Measurements from ENCODE around the gene GPC6. TPM values are rescaled to one million over a fixed set of nuclear protein-coding genes. Genes with fewer than 3 reads are reported as not detected.

Gene GPC6
- total RNA-seq, 6 donors from 2014 or later = 1.3 to 7.3 (median 3.4) TPM

DNA sequence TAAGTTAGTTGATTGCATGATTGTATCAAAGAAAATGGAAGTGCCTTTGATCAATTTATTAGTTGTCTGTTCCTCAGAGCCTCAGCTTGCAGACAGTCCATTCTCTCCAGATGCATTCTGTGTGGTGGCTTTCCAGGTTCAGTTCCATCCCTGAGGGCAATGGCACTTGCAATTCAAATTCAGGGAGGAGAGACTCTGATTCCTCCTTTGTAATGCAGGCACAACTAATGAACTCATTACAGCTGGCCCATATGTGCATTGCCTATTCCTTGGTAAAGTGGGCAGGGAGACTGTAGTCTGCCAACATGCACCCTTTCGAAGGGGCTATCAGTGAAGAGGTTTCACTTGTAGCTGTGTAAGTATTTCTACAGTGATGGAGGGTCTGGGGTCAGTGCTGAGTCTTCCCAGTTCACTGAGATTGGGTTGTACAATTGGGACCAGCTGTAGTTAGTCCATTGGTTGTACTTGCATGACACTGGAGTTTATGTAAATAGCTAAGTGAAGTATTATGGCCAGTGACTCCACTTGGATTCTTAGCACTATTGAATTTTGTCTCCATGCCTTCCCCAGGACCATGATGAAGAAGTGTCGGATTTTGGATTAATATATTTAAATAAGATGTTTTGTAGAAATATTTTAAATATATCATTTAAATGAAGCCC, 401.7 kb downstream of the GPC6 start:
- WGBS, 2 donors = 81 to 87% methylated on average over 2 of the region's 2 CpGs
- H3K27ac ChIP-seq = no peak overlapping the region
- TF ChIP-seq POLR2AphosphoS5 (IDR thresholded peaks at IDR 0.05) (no peak), EP300 (IDR thresholded peaks at IDR 0.05) (no peak), POLR2A (IDR thresholded peaks at IDR 0.05) (no peak)
- no peaks in the 10 kb centered on the region for H3K27me3 ChIP-seq
- no peaks in the 10 kb centered on the region for H3K9me3 ChIP-seq
- H3K36me3 ChIP-seq = no peaks in the 10 kb centered on the region
- H3K4me1 ChIP-seq = no peaks in the 10 kb centered on the region
- DNase-seq = no peak
- ATAC-seq (ENCODE audit: low FRiP score in 2 of 2) = no peak
- no peak overlapping the region for H3K4me3 ChIP-seq

DNA sequence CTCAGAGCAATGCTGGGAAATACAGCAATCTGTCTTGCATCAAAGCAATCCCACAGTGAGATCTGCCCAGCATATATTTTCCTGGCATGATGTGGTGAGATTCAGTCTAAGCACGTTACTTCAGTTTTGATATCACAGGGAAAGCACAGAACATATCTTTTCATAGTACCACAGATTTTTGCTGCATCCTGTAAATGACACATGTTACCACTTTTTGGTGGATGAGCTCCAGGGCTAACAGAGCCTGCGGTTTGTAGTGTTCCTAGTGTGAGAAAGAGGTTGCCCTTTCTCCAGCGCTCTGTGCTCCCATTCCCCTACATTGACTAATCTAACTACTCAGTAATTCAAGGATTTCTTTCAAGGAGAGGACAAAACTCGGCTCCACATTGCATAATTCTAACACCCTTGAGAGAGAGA, 409.0 kb downstream of the GPC6 start:
- no peak for TF ChIP-seq EP300 (IDR thresholded peaks at IDR 0.05)
- no peak for TF ChIP-seq POLR2AphosphoS5 (IDR thresholded peaks at IDR 0.05)
- TF ChIP-seq, protein P1, sequence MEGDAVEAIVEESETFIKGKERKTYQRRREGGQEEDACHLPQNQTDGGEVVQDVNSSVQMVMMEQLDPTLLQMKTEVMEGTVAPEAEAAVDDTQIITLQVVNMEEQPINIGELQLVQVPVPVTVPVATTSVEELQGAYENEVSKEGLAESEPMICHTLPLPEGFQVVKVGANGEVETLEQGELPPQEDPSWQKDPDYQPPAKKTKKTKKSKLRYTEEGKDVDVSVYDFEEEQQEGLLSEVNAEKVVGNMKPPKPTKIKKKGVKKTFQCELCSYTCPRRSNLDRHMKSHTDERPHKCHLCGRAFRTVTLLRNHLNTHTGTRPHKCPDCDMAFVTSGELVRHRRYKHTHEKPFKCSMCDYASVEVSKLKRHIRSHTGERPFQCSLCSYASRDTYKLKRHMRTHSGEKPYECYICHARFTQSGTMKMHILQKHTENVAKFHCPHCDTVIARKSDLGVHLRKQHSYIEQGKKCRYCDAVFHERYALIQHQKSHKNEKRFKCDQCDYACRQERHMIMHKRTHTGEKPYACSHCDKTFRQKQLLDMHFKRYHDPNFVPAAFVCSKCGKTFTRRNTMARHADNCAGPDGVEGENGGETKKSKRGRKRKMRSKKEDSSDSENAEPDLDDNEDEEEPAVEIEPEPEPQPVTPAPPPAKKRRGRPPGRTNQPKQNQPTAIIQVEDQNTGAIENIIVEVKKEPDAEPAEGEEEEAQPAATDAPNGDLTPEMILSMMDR (IDR thresholded peaks at IDR 0.05) = no peak
- no peak for TF ChIP-seq POLR2A (IDR thresholded peaks at IDR 0.05)
- no peak overlapping the region for H3K27ac ChIP-seq
- H3K4me3 ChIP-seq = no peak overlapping the region
- no peaks in the 10 kb centered on the region for H3K27me3 ChIP-seq
- H3K4me1 ChIP-seq = no peaks in the 10 kb centered on the region
- 51 to 59% methylated on average over 4 of the region's 4 CpGs for WGBS, 2 donors
- DNase-seq = no peak
- ATAC-seq (ENCODE audit: low FRiP score in 2 of 2) = peak in 1 of 2 donors; percentile 81
- no peaks in the 10 kb centered on the region for H3K9me3 ChIP-seq
- H3K36me3 ChIP-seq = no peaks in the 10 kb centered on the region

DNA sequence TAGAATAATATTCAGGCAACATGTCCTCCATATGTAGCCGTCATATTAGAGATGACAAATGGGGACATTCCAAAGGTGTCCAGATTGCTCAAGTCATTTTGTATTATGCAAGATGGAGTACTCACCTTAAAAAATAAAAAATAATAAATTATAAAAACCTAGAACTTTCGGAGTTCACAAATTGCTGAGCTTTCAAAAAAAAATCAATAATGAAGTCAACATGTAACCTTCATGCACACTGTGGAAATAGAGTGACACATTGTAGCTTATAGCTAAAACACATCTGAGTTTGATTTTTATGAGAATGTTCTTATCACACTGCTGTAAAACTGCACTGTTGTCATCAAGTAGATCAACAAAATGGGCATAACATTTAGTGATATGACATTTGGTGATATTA, 411.2 kb downstream of the GPC6 start:
- no peak overlapping the region for H3K4me3 ChIP-seq
- WGBS, 2 donors = 81 to 90% methylated on average over 2 of the region's 2 CpGs

DNA sequence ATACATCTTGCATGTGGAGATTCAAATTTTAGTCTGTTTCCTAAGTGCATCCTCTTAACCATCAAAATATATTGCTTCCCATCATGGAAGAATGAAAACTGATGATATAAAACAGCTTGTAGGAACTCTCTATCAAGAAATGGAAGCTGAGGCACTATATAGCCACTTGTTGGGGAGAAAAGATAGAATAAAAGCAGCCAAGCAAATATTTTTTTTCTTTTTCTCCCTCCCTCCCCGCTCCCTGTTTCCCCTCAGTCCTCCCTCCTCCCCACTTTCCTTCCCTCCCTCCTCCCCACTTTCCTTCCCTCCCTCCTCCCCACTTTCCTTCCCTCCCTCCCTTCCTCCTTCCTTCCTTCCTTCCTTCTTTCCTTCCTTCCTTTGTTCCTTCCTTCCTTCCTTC, 413.8 kb downstream of the GPC6 start:
- no peaks in the 10 kb centered on the region for H3K9me3 ChIP-seq
- no peak for TF ChIP-seq POLR2AphosphoS5 (IDR thresholded peaks at IDR 0.05)
- no peak for TF ChIP-seq POLR2A (IDR thresholded peaks at IDR 0.05)
- no peak for TF ChIP-seq EP300 (IDR thresholded peaks at IDR 0.05)
- TF ChIP-seq, protein P1 (IDR thresholded peaks at IDR 0.05) = no peak
- H3K27ac ChIP-seq = no peak overlapping the region
- H3K27me3 ChIP-seq = no peaks in the 10 kb centered on the region
- no peak for DNase-seq
- H3K4me3 ChIP-seq = no peak overlapping the region
- H3K4me1 ChIP-seq = no peaks in the 10 kb centered on the region
- WGBS, 2 donors = 67 to 84% methylated on average over 1 of the region's 1 CpG
- H3K36me3 ChIP-seq = no peaks in the 10 kb centered on the region
- ATAC-seq (ENCODE audit: low FRiP score in 2 of 2) = no peak

More for the DNA sequence above, 411.2 kb downstream of the GPC6 start:
- H3K27me3 ChIP-seq = no peaks in the 10 kb centered on the region
- H3K4me1 ChIP-seq = no peaks in the 10 kb centered on the region
- DNase-seq (no peak), ATAC-seq (ENCODE audit: low FRiP score in 2 of 2) (no peak)
- H3K27ac ChIP-seq = no peak overlapping the region
- no peaks in the 10 kb centered on the region for H3K9me3 ChIP-seq
- TF ChIP-seq, protein P1 (IDR thresholded peaks at IDR 0.05) = no peak
- TF ChIP-seq POLR2A (IDR thresholded peaks at IDR 0.05) (no peak), POLR2AphosphoS5 (IDR thresholded peaks at IDR 0.05) (no peak), EP300 (IDR thresholded peaks at IDR 0.05) (no peak)
- no peaks in the 10 kb centered on the region for H3K36me3 ChIP-seq

DNA sequence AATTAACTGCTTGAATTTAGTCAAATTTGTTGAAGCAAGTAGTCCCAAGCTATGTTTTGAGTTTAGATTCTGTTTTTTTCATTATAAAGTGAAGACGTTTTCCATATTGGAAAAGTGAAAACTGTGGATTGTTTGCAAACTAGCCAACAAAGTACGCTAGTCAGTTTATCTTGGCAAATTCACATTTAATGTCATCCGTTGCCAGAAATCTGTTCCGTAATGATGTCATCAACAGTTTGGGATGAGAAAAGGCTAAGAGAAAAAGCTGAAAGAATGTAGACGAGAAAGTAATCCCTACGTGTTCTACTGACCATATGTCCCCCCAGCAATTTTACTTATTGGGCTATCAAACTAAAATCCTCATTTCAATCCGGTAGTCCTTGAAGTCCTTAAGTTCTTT, 419.6 kb downstream of the GPC6 start:
- H3K9me3 ChIP-seq = no peaks in the 10 kb centered on the region
- no peaks in the 10 kb centered on the region for H3K36me3 ChIP-seq
- DNase-seq (no peak), ATAC-seq (ENCODE audit: low FRiP score in 2 of 2) (no peak)
- H3K27ac ChIP-seq = no peak overlapping the region
- no peaks in the 10 kb centered on the region for H3K27me3 ChIP-seq
- no peak for TF ChIP-seq POLR2A (IDR thresholded peaks at IDR 0.05)
- H3K4me1 ChIP-seq = no peaks in the 10 kb centered on the region
- WGBS, 2 donors = 70 to 90% methylated on average over 7 of the region's 7 CpGs
- H3K4me3 ChIP-seq = no peak overlapping the region

DNA sequence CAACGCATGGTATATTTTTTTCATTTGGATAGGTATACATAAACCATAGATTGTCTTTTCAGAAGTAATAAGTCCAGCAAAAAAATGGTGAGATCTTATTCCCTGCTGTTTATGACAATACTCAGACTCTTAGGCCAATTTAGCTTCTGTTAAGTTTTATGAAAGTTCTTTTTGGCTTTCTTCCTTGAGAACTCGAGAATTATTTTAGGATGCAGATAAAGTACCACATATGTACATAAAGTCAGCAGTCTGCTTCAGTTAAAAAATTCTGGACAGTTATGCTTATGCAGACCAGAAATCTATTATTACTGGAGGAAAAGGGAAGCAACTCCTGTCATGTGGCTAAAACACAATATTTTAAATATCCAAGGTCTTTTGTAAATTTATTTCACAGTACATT, 422.9 kb downstream of the GPC6 start:
- Histone ChIP-seq H3K4me3 (no peak overlapping the region), H3K9me3 (no peaks in the 10 kb centered on the region), H3K27me3 (no peaks in the 10 kb centered on the region), H3K4me1 (no peaks in the 10 kb centered on the region), H3K27ac (no peak overlapping the region), H3K36me3 (no peaks in the 10 kb centered on the region)
- ATAC-seq (ENCODE audit: low FRiP score in 2 of 2) (no peak), DNase-seq (no peak)
- TF ChIP-seq POLR2A (IDR thresholded peaks at IDR 0.05) = no peak
- TF ChIP-seq, protein P1 (IDR thresholded peaks at IDR 0.05) = no peak
- 78 to 81% methylated on average over 2 of the region's 2 CpGs for WGBS, 2 donors
